HepG2 (cell line): ENCODE measurements around the gene BCLAF1. TPM values are rescaled to one million over a fixed set of nuclear protein-coding genes. Genes with fewer than 3 reads are reported as not detected.

Source experiments
- ARNT ChIP-seq: fragments of 450-650 bp; IDR thresholded peaks from 2 replicates; pipeline ENCODE4 v1.6.1; 2017
- ATF7-NPFF ChIP-seq: sonication (generic); formaldehyde crosslinking; IDR thresholded peaks from 2 replicates; pipeline ENCODE4 v1.8.1; 2023; ENCODE audit warnings: mild to moderate bottlenecking, low read depth, missing genetic modification reagents, moderate library complexity
- ELK4 ChIP-seq: sonication (generic); formaldehyde crosslinking; IDR thresholded peaks from 2 replicates; pipeline ENCODE4 v1.9.0; 2021; ENCODE audit warnings: missing genetic modification reagents, borderline replicate concordance
- FOXP1 ChIP-seq, 2 experiments: fragments of 450-650 bp in 1 of 2; IDR thresholded peaks; 2 replicates each; pipeline ENCODE4 v1.6.1; 2017 to 2018; ENCODE audit warnings: antibody characterized with exemption in 1 of 2
- GPN1 ChIP-seq: sonication (generic); formaldehyde crosslinking; IDR thresholded peaks from 2 replicates; pipeline ENCODE4 v1.5.1; 2020; ENCODE audit warnings: missing genetic modification reagents, borderline replicate concordance
- KLF6 ChIP-seq: IDR thresholded peaks from 2 replicates; pipeline ENCODE4 v1.8.0; 2016; ENCODE audit warnings: missing biosample characterization, missing genetic modification reagents
- KMT2A ChIP-seq: sonication (generic); formaldehyde crosslinking; IDR thresholded peaks from 2 replicates; pipeline ENCODE4 v1.4.0; 2020; ENCODE audit warnings: missing genetic modification reagents
- RERE ChIP-seq: IDR thresholded peaks from 2 replicates; pipeline ENCODE4 v1.6.1; 2016; ENCODE audit warnings: low read depth, missing genetic modification reagents, missing compliant biosample characterization
- SMAD3 ChIP-seq: sonication (generic); formaldehyde crosslinking; IDR thresholded peaks from 2 replicates; pipeline ENCODE4 v1.4.0; 2020; ENCODE audit warnings: missing genetic modification reagents
- SOX13 ChIP-seq, 3 experiments: fragments of 450-650 bp in 1 of 3; sonication (generic) in 1 of 3; formaldehyde crosslinking in 1 of 3; IDR thresholded peaks in 2 of 3; conservative IDR thresholded peaks in 1 of 3; 2 replicates each; pipeline versions ENCODE4 v1.5.0 to v1.6.1; 2016 to 2020; ENCODE audit warnings: antibody characterized with exemption in 1 of 3, mild to moderate bottlenecking in 1 of 3, missing compliant biosample characterization in 1 of 3, missing genetic modification reagents in 1 of 3, moderate library complexity in 1 of 3
- SRSF1 ChIP-seq: fragments of 200-400 bp; formaldehyde crosslinking; optimal IDR thresholded peaks from 2 replicates; pipeline ENCODE3; 2017; ENCODE audit warnings: mild to moderate bottlenecking, low read depth, low read length, moderate library complexity
- TMF1 ChIP-seq: sonication (generic); formaldehyde crosslinking; IDR thresholded peaks from 2 replicates; pipeline ENCODE4 v1.8.1; 2022; ENCODE audit warnings: low read depth, missing genetic modification reagents
- TSC22D2 ChIP-seq: sonication (generic); formaldehyde crosslinking; IDR thresholded peaks from 2 replicates; pipeline ENCODE4 v1.5.1; 2020; ENCODE audit warnings: missing genetic modification reagents, mild to moderate bottlenecking, borderline replicate concordance
- ZBTB7A ChIP-seq: sonication (generic); formaldehyde crosslinking; IDR thresholded peaks from 2 replicates; pipeline ENCODE4 v1.8.0; 2022; ENCODE audit warnings: mild to moderate bottlenecking, missing genetic modification reagents
- ZNF12 ChIP-seq: sonication (generic); formaldehyde crosslinking; IDR thresholded peaks from 2 replicates; pipeline ENCODE4 v1.5.0; 2020; ENCODE audit warnings: missing genetic modification reagents
- ZNF230 ChIP-seq: sonication (generic); formaldehyde crosslinking; IDR thresholded peaks from 2 replicates; pipeline ENCODE4 v1.4.0; 2020; ENCODE audit warnings: mild to moderate bottlenecking, missing genetic modification reagents
- ZNF235 ChIP-seq: sonication (generic); formaldehyde crosslinking; IDR thresholded peaks from 2 replicates; pipeline ENCODE4 v1.8.1; 2023; ENCODE audit warnings: mild to moderate bottlenecking, missing genetic modification reagents, borderline replicate concordance
- ZNF34 ChIP-seq: sonication (generic); formaldehyde crosslinking; IDR thresholded peaks from 2 replicates; pipeline ENCODE4 v1.4.0; 2020; ENCODE audit warnings: mild to moderate bottlenecking, missing genetic modification reagents, borderline replicate concordance
- ZXDC ChIP-seq: sonication (generic); formaldehyde crosslinking; IDR thresholded peaks from 2 replicates; pipeline ENCODE4 v1.5.0; 2020; ENCODE audit warnings: mild to moderate bottlenecking, missing genetic modification reagents
- polyA plus RNA-seq, 8 experiments: library from polyadenylated mRNA; depleted of rRNA in 3 of 8; stranded (reverse) in 7 of 8; unstranded in 1 of 8; fragments of >200 nt; fragmentation: Illumina TruSeq in 4 of 8; extraction: Trizol in 4 of 8; gene quantifications; 2 replicates each; pipeline versions ENCODE4 v1.2.1 to v1.2.3, GENCODE V29; 2011 to 2016; ENCODE audit warnings: low read depth in 4 of 8, missing spikeins in 1 of 8, mixed read lengths in 1 of 8; ENCODE audit not compliant: insufficient read depth in 1 of 8
- total RNA-seq, 5 experiments: library from RNA; depleted of rRNA; stranded (reverse); fragments of >200 nt; fragmentation: Illumina TruSeq; extraction: Trizol; gene quantifications; 2 replicates each; pipeline ENCODE4 v1.2.3, GENCODE V29; 2016; ENCODE audit warnings: low read depth in 1 of 5

BCLAF1 gene
- total and polyA plus RNA-seq, 2 of the 13 experiments (the other 11 are each of a cell fraction or from before 2014, with no cell fraction given) = 55.3 to 292 TPM

GRCh38 chr6:136249811-136250685 is 39.6 kb downstream of the BCLAF1 start, which contains the start of gene MTFR2 (continued):
- TF ChIP-seq ZNF230 (CRISPR knock-in tag) (peak; percentile 76; the same call in 1 of the 2 replicates), ATF7-NPFF (CRISPR knock-in tag) (peak; percentile 96), KMT2A (peak; percentile 99), TSC22D2 (CRISPR knock-in tag) (peak; percentile 74; the same call in 1 of the 2 replicates), ZNF12 (CRISPR knock-in tag) (no peak), TMF1 (peak; percentile 80; the same call in 1 of the 2 replicates), RERE (CRISPR knock-in tag) (no peak; the same call in 1 of the 2 replicates), ZXDC (CRISPR knock-in tag) (no peak), KLF6 (CRISPR knock-in tag) (peak; percentile 82), ARNT (no peak), ZBTB7A (CRISPR knock-in tag) (peak; percentile 67; the same call in 1 of the 2 replicates), FOXP1 (IDR thresholded peaks at IDR 0.05) (no peak), FOXP1 (CRISPR knock-in tag; IDR thresholded peaks at IDR 0.05) (0 out of 2 replicates have a peak, but pooled peaks have one; percentile 28), SRSF1 (peak; percentile 37), SMAD3 (CRISPR knock-in tag) (peak; percentile 86), ZNF235 (no peak), SOX13 (IDR thresholded peaks at IDR 0.05) (no peak), SOX13 (CRISPR knock-in tag; conservative IDR thresholded peaks at IDR 0.05 in 1 of 2, IDR thresholded peaks at IDR 0.05 in 1 of 2) (0 out of 4 replicates have a peak, but pooled peaks of 1 of the 2 experiments have one; percentile 65), GPN1 (no peak), ZNF34 (0 out of 2 replicates have a peak, but pooled peaks have one; percentile 21), ELK4 (CRISPR knock-in tag) (no peak)
